Measurements from ENCODE around the gene DPP7.
A peak's percentile ranks its signal among the peaks of the same experiment; 100 is the strongest.

DPP7 gene

DNA sequence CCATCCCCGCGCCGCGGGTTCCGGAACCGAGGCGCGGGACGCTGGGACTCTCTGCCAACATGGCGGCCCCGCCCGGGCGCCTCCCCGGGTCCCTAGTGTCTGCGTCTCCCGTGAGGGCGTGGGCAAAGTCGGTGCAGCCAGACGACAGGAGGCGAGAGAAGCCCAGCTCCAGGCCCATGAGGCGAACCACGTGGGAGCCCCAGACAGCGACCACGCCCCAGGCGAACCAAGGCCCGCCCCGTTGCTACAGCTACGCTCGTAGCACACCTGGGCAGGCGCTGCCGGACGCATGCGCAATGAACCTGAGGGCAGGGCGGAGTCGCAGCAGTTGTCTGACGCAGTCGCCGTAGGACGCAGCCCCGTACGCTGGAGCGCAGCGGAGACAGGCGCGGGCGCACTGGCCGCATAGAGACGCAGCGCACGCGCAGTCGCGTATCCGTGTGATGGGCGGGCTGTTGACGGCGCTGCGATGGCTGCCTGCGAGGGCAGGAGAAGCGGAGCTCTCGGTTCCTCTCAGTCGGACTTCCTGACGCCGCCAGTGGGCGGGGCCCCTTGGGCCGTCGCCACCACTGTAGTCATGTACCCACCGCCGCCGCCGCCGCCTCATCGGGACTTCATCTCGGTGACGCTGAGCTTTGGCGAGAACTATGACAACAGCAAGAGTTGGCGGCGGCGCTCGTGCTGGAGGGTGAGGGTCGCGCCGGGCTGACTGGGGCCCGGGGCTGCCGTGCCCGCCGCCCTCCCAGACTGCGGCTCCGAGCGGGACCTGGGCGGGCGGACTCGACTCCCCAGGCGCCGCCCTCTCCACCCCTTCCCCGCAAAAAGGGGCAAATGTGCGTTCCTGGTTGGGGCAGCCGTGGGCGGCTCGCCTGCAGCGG, 27.8 kb downstream of the DPP7 start, which contains the start of gene MAN1B1:
TSS of gene MAN1B1 (plus strand) at position 455 of the 878 bp plus-strand sequence. CDS start at position 470, 15 bp downstream.
- peak; percentile 99 for DNase-seq (ENCODE audit: low read depth)

DNA sequence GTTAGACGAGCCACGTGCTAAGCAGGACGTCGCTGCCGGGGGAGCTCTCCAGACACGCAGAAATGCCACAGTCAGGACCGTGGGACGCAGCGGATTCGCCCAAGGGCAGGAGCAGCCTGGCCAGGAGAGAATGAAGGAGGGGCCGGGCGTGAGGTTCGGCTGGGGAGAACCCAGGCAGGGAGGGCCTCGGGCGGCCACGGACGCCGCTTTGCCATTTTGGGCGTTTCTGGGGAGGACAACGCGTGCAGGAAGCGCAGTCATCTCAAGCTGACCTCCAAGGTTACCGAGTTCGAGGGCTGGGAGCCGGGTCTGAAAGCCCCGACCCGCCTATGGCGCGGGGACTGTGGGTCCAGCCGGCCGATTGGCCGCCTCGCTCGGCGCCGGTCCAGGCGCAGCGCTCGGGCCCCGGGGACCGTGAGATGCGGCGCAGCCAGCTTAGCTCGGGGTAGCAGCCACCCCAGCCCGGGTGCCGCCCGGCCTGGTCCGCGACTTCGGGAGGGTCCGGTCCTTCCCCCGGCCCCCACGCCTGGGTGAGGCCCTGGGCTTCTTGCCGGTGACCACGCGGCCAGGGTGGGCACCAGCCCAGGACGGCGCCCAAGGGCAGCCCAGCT, 28.5 kb downstream of the DPP7 start:
- no peak for DNase-seq (ENCODE audit: low read depth)

DNA sequence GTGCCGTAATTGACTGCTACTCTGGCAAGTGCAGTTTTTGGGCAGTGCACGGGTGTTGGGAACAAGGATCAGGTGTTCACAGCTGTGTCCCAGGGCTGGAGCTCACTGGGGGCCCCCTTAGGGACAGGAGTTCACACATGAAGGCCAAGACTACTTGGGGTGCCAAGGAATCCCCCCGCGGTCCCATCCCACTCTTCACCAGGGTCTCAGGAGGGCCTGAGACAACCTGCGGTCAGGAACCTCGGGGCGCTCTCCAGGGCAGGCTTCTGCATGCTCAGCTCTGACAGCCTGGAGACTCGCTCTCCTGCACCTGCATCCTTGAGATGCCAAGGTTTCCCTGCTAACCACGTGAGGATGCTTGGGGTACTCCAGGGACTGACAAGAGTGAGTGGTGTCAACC, 30.0 kb downstream of the DPP7 start:
- DNase-seq (ENCODE audit: low read depth), result no peak

DNA sequence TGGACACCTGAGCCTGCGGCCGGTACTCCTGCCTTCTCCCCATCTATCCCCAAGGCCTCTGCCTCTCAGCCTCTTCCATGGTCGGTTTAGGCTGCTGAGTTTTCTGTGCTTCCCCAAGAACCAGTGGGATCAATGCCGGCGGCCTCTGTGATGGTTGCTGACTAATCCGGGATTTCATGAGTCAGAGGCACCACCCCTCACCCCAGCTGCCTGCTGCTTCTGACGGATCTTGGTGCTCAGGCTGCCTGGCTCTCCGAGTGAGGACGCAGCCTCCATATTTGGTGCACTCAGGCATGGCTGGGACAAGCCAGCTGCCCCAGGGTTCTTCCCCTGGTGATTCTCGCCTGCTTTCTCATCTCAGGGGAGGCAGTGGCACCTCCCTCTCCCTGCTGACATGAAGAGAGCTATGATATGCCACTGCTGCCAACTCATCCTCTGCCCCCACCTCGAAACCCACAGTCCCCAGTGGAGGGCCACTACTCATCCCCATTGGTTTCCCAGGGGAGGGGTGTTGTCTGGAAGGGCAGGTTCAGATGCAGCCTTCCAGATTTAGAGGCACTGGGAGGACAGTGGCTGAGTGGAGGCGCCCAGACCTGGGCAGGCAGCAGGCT, 31.0 kb downstream of the DPP7 start:
- no peak for DNase-seq (ENCODE audit: low read depth)

DNA sequence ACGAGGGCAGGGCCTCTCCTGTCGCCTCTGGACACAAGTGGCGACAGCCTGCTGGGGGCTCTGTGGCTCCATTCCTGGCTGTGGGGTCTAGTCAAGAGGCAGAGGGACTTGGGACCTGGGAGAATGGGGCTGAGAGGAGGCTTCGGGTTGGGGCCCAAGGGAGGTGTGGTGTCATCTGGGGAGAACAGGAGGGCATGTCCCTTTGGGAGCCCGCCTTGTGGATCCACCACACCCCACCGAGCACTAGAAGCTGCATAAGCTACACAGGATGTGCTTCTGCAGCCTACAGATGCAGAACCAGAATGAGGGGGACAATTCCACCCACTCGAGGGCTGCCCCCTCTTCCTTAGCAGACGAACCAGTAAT, 31.6 kb downstream of the DPP7 start:
- no peak for DNase-seq (ENCODE audit: low read depth)

DNA sequence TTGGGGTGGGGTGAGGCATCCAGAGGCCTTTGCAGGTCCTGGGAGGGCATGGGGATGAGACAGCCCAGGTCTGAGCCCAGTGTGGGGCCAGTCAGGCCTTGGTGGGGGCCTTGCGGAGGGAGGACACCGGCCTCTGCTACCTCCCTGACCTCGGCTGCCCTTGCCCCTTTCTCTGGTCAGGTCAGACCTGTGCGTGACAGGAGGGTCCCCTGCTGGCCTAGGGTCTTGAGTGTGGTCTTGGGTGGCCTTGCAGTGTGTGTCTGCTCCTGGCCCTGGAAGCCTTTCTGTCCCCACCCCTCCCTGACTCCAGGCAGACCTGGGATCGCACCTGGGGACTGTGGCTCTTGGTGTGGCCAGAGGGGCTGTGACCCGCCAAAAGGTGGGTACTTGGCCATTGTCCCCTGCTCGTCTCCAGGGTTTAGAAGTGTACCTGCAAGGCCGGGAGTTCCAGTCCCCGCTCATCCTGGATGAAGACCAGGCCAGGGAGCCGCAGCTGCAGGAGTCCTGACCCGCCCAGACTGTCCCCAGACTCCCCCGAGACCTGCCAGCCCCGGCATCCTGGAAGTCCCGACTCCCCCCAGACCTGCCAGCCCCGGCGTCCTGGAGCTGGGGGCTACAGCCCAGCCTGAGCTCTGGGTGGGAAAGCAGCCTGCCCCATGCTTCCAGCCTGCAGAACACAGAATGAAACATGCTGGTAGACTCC, 32.2 kb downstream of the DPP7 start:
- DNase-seq (ENCODE audit: low read depth), result no peak

DNA sequence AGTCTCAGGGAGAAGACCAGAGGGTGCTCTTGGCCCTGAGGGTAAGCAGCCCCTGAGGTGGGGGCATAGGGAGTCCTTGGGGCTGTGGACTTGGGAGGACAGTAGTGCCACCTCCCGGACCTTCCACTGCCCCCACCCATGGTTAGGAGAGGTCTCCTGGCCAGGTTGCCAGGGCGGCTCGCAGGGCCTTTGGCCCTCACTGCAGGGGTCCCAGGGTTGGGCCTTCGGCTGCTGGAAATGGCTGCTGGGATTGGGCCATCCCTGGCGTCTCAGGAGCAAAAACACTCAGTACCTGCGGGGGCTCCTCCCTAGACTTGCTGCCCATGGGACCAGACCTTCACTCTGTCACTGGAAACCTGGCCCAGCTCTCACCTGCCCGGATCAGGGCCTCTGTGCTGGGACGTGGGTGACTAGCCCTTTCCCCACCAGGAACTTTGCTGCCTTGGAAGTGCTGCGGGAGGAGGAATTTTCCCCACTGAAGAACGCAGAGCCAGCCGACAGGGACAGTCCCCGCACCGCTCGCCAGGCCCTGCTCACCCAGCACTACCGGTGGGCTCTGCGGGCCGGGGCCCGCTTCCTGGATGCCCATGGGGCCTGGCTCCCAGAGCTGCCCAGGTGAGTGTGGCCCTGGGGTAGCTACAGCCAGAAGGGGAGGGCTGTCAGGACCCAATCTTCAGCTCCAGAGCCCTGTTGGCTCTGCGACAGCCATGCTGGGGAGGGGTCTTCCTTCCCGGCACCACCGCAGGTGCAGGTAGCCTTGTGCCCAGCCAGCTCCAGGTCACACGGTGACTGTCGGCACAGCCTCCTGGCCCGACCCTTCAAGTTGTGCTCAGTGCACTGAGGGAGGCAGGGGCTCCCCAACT, 34.0 kb downstream of the DPP7 start:
- DNase-seq (ENCODE audit: low read depth), result no peak

DNA sequence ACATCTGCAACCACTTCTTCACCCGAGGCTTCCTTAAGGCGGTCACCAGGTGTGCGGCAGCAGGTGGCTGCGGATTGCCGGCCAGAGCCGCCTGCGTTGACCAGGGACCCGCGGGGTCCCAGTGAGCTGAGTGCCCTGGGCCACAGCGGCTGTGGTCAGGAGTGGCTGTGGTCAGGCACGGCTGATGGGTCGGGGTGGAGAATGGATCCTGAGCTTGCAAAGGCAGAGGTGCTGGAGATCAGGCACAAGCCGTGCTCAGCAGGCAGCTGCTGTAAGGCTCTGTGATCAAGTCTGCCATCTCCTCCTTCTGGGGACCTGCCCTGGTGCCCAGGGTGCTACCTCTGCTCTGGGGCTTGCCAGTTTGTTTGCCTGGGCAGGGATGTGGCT, 35.1 kb downstream of the DPP7 start:
- DNase-seq (ENCODE audit: low read depth), result no peak

DNA sequence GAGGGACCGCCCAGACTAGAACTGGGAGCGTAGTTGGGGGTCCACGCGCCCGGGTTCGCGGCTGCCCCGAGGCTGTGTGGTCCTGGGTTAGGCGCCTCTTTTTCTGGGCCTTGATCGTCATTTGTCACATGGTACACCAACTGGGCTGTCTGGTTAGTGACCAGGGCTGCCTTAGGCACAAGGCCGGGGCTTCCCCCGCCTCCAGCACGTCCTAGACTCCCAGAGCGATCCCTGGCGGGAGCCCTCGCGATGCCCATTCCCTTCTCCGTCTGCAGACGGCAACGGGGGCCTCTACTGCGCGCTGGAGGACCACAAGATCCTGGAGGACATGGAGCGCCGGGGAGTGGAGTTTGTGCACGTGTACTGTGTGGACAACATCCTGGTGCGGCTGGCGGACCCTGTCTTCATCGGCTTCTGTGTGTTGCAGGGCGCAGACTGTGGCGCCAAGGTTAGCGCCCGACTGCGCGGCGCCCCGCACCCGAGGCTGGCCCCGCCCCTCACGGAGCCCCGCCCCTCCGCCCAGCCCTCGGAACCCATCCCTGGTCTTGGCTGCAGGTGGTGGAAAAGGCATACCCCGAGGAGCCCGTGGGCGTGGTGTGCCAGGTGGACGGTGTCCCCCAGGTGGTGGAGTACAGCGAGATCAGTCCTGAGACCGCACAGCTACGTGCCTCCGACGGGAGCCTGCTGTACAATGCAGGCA, 35.7 kb downstream of the DPP7 start:
- no peak for DNase-seq (ENCODE audit: low read depth)

DNA sequence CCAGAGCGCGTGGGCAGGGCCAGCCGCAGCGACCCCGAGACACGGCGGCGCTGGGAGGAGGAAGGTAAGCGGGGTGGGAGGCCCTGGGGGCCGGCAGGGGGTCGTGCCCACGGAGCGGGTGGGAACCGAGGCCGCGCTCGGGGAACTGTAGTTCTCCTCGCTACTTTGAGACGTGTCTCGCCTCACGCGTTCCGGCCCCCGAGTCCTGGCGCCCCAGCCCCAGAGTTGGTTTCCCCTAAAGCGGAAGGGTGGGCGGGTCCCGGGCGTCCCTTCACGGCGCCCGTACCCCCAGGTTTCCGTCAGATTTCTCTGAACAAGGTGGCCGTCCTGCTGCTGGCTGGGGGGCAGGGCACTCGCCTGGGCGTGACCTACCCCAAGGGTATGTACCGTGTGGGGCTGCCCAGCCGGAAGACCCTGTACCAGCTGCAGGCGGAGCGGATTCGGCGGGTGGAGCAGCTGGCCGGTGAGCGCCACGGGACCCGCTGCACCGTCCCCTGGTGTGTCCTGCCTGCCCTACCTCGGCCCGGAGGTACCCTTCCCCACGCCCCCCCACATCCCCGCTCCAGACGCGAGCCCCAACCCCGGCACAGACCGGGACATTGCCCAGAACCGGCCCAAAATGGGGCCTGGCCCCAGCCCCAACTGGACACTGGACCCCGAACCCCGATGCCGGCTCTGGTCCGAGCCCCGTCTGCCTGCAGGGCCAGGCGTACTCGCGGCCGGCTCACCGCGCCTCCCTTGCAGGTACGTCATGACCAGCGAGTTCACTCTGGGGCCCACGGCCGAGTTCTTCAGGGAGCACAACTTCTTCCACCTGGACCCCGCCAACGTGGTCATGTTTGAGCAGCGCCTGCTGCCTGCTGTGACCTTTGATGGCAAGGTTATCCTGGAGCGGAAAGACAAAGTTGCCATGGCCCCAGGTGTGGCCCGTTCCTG, 36.5 kb downstream of the DPP7 start:
- DNase-seq (ENCODE audit: low read depth), result no peak

DNA sequence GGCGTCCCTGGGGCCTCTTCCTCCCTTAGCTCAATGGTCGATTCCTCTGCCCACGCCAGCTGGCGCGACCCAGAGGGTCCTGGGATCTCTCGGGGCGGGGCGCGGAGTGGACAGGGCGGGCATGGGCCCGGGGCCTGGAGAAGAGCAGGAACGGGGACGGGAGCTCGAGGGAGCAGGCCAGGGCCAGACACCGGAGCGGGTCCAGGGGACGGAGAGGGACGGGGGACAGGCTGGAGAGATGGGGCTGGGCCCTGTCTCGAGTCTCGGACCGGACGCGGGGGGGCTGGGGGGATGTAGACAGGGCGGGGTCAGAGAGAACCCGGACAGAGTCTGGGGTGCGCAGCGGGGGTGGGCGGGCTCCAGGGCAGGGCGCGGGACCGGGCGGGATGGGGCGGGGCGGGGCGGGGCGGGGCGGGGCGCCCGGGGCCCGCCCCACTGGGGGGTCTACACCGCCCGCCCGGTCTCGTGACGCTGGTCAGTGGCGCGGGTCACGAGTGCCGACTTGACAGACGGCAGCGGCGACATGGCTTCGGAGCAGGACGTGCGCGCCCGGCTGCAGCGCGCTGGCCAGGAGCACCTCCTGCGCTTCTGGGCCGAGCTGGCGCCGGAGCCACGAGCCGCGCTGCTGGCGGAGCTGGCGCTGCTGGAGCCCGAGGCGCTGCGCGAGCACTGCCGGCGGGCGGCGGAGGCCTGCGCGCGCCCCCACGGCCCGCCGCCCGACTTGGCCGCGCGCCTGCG, 37.4 kb downstream of the DPP7 start, which contains the start of gene UAP1L1:
TSS of gene UAP1L1 (plus strand) at position 508 of the 738 bp plus-strand sequence. CDS start at position 524, 16 bp downstream.
- DNase-seq (ENCODE audit: low read depth), result no peak

DNA sequence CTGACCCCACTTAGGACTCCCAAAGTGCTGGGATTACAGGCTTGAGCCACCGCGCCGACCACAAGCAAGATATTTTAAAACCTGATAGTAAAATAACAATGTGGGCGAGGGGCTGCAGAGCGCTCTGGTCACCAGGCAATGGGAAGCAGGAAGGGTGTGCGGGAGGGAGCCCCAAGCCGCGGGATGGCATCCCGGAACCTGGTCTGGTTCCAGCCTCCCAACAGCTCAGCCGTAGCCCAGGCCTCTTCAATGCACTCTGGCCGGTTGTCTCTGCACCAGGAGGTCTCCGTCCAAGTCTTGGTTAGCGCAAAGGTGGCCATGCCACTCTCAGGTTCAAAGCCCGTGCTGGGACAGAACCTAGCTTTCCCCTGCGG, 37.9 kb downstream of the DPP7 start:
- no peak for DNase-seq (ENCODE audit: low read depth)

DNA sequence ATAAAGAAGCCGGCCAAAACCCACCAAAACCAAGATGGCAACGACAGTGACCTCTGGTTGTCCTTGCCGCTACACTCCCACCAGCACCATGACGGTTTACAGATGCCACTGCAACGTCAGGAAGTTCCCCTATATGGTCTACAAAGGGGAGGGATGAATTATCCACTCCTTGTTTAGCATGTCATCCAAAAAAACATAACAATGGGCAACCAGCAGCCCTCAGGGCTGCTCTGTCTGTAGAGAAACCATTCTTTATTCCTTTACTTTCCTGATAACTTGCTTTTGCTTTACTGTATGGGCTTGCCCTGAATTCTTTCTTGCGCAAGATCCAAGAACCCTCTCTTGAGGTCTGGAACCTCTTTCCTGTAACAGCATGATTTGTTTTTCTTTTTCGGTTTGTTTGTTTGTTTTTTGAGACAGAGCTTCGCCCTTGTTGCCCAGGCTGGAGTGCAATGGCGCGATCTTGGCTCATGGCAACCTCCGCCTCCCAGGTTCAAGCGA, 39.2 kb downstream of the DPP7 start:
- DNase-seq (ENCODE audit: low read depth), result no peak

DNA sequence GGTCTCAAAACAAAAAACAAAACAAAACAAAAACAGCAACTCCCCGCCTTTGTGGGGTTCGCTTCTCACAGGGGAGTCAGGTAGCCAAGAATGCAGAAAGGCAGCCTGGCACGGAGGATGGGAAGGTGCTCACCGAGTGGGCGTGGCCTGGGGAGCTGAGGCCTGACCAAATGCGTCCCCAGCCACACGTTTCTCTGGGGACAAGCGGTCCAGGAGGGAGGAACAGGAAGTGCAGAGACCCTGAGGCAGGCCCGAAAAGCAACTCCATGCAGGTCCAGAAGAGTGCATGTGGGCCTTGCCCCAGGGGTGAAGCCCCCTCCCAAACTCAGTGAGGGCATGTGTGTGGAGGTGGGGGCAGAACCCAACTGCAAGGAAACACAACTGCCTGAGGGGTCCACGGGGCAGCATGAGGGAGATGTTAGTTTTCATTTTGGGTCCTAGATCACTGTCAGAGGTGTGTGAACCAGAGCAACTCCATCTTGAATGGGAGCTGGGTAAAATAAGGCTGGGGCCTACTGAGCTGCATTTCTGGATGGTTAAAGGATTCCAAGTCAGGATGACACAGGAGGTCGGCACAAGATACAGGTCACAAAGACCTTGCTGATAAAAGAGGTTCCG, 39.8 kb downstream of the DPP7 start:
- no peak for DNase-seq (ENCODE audit: low read depth)

DNA sequence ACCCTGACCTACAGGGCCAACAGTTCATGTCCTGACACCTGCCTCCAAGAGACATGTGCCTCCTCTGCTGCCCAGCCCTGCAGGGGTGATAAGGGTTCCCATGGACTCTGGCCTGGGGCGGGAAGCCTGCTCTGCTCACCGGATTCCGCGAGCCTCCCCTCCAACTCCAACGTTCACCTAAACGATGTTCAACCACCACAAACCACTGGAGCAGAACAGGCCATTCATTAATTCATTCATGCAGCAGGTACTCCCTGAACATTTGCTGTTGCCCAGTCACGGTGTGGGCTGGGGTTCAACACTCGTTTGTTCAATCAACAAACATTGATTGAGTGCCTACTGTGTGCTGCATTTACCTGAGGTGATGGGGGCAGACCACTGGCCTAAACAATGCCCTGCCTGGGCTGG, 40.5 kb downstream of the DPP7 start:
- no peak for DNase-seq (ENCODE audit: low read depth)

DNA sequence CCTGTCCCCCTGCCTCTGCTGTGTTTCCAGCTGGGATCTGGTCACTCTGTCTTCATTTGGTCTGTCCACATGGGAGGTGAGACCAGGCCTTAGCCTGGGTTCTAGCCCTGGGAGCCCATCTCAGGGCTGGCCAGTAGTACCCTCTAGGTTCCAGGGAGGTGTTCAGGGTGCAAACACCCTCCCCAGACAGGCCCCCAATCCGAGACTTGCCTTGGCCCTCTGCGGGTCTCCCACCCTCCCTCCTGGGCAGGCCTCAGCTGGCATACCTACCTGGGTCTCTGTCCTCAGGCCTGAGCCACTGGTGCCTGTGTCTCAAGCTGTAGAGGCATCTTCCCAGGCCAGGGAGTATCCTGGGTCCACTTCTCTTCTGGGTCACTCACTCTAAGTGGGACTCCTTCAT, 43.3 kb downstream of the DPP7 start:
- no peak for DNase-seq (ENCODE audit: low read depth)

DNA sequence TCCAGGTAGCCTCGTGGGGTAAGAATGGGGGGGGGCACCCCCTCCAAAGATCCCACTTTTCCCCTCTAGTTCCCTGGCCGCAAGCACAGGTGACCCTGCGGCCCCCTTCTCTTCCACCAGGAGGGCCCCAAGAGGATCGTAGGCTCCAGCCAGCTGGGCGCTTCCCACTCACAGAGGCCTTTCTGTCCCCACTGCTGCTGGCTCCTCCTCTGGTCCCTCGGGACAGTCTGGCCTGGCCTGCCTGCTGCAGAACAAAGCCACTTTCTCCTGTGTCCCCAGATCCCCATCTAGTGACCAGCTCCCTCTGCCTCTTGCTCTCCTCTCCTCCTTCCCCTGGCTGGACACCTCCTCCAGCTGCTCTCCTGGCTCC, 43.6 kb downstream of the DPP7 start:
- no peak for DNase-seq (ENCODE audit: low read depth)

DNA sequence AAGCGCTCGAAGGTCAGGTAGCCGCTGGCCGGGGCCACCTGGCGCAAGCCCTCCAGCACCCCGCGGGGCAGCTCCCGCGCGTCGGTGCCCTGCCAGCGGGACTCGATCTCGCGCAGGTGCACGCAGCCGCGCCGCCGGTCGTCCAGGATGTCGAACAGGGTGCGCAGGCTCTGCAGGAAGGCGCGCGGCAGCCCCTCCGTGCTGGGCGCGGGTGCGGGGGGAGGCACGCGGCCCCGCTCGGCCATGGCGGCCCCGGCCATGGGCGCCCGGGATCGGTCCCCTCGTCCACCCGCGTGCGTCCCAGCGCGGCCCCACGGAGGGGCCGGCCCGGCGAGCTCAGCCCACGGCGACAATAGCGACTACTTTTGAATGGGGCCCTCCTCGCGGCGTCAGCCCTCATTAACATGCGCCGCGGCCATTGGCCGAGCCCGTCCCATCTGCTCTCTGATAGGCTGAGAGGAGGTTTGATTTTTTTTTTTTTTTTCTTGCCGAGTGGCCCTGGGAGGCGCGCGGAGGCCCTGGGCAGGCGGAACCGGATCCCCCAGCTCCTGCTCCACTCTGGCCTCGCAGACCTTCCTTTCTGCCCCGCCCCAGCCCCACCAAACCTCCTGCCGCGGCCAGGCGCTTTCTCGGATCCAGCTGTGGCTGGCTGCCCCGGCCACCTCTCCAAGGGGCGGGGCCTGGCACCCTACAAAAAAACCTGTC, 44.2 kb downstream of the DPP7 start, which contains the start of gene SAPCD2:
TSS of gene SAPCD2 (minus strand) at position 357 of the 705 bp plus-strand sequence. CDS start at position 260, 97 bp downstream.
- peak; percentile 58 for DNase-seq (ENCODE audit: low read depth)
